ENCODE results near the gene INTS11. TPM values are rescaled to one million over a fixed set of nuclear protein-coding genes. Genes with fewer than 3 reads are reported as not detected.
"Not testable (repeated sequence)": the region's sequence is repeated elsewhere in the genome, so short reads cannot be mapped to it uniquely, and the experiment has no call there.

Gene INTS11
- total RNA-seq, 1 experiment from 2014 or later, result 95.7 TPM

DNA sequence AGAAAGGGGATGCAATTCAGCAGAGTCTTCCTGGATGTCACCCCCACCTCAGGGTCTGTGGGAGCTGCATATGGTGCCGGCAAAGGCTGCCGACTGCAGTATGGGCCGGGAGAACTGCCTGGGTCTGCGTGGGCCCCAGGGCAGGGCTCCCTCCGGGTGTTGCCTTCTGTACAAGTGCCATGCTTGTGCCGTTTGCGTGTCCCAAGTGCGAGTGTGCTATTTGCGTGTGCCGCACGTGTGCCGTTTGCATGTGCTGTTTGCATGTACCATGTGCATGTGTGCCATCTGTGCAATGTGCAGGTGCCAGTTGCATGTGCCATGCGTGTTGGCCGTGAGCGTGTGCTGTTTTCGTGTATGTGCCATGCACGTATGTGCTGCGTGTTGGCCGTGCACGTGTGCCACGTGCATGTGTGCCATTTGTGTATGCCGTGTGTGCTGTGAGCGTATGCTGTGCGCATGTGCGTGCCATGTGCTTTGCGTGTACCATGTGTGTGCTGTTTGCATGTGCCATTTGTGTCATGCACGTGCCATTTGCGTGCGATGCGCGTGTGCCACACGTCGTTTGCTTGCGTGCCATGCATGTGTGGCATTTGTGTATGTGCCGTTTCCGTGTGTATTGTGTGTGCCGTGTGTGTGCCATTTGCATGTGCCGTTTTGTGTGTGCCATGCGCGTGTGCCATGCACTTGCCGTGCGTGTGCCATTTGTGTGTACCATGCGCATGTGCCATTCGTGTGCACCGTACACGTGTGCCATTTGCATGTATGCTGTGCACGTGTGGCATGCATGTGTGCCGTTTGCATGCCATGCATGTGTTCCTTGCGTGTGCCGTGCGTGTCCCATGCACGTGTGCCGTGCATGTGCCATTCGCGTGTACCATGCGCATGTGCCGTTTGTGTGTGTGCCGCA, 5.1 kb upstream of the INTS11 start:
- DNase-seq (ENCODE audit: low read depth), result no peak

DNA sequence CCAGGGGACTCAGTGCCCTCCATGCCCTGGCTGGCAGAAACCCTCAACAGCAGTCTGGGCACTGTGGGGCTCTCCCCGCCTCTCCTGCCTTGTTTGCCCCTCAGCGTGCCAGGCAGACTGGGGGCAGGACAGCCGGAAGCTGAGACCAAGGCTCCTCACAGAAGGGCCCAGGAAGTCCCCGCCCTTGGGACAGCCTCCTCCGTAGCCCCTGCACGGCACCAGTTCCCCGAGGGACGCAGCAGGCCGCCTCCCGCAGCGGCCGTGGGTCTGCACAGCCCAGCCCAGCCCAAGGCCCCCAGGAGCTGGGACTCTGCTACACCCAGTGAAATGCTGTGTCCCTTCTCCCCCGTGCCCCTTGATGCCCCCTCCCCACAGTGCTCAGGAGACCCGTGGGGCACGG, 3.8 kb upstream of the INTS11 start:
- DNase-seq (ENCODE audit: low read depth), result no peak

DNA sequence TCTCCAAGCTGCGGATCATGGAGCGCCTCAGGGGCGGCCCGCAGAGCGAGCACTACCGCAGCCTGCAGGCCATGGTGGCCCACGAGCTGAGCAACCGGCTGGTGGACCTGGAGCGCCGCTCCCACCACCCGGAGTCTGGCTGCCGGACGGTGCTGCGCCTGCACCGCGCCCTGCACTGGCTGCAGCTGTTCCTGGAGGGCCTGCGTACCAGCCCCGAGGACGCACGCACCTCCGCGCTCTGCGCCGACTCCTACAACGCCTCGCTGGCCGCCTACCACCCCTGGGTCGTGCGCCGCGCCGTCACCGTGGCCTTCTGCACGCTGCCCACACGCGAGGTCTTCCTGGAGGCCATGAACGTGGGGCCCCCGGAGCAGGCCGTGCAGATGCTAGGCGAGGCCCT, 2.8 kb upstream of the INTS11 start:
- DNase-seq (ENCODE audit: low read depth), result no peak

- DNase-seq (ENCODE audit: low read depth), result no peak
These were observed 1.7 kb upstream of the INTS11 start for GRCh38 chr1:1326075-1326605.

- no peak for DNase-seq (ENCODE audit: low read depth)
These were observed 1.0 kb upstream of the INTS11 start for GRCh38 chr1:1325288-1326074.

- DNase-seq (ENCODE audit: low read depth), result no peak
These were observed 356 bp downstream of the INTS11 start for GRCh38 chr1:1324084-1324523.

GRCh38 chr1:1322952-1323351, 1.5 kb downstream of the INTS11 start:
- no peak for DNase-seq (ENCODE audit: low read depth)

DNA sequence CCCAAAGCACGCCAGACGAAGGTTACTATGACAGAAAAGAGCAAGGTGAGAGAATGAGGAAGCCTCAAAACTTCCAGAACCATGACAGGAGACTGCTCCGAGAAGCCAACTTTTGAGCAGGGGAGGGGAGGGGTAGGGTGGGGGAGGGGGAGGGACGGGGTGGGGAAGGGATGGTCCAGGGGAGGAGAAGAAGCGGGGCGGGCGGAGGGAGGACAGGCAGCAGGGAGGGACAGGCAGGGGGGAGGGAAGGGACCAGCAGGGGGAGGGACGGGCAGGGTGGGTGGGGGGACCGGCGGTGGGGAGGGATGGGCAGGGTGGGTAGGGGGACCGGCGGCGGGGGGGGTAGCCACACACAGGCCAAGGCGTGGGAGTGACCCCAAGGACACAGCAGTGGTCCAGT, 2.0 kb downstream of the INTS11 start:
- DNase-seq (ENCODE audit: low read depth), result no peak

GRCh38 chr1:1321477-1321876, 3.0 kb downstream of the INTS11 start:
- DNase-seq (ENCODE audit: low read depth), result no peak

DNA sequence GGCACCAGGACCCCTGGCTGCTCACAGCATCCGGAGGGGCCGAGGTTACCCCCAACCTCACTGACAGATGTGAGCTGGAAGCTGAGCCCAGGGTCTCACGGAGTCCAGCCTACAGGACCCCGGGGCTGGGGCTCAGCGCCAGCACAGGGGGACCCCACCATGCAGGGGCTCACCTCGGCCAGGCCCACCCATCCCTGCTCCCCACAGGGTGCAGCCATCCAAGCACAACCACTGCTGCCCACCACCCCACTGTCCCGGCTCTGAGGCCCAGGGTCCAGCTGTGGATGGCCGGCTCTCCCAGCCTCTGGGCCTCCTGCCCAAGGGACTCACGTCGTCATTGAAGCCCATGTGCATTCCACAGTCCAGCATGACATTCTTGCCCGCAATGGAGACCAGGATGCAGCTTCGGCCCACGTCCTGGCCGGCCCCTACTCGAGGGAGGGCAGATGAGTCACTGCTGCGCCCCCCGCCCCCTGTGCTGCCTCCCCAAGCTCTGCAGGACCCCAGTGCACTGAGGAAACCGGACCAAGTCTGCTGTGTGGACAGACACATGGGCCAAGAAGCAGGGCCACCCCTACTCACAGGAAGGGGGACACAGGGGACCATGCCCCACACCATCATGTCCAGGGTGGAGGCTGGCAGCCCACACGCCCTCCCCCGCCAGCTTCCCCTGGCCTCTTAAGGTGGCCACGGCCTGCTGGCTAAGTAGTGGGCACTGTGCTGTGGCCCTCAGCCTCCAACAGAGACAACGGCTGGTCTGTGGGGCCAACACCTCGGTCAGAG, 3.6 kb downstream of the INTS11 start:
- no peak for DNase-seq (ENCODE audit: low read depth)

DNA sequence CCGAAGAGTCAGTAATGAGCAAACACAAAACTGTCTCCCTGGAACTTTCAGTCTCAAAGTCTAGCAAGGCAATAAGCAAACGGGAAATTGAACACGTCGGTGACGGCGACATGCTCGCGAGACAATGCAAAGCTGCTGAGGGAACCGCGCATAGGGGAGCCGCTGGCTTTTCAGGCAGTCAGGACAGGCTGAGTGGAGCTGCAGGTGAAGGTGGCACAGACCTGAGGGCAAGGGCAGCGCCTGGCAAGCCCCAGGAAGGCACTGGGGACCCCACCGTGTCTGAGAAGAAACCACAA, 4.9 kb downstream of the INTS11 start:
- no peak for DNase-seq (ENCODE audit: low read depth)

- DNase-seq (ENCODE audit: low read depth), result no peak
These were observed 5.4 kb downstream of the INTS11 start for GRCh38 chr1:1318777-1319645.

DNA sequence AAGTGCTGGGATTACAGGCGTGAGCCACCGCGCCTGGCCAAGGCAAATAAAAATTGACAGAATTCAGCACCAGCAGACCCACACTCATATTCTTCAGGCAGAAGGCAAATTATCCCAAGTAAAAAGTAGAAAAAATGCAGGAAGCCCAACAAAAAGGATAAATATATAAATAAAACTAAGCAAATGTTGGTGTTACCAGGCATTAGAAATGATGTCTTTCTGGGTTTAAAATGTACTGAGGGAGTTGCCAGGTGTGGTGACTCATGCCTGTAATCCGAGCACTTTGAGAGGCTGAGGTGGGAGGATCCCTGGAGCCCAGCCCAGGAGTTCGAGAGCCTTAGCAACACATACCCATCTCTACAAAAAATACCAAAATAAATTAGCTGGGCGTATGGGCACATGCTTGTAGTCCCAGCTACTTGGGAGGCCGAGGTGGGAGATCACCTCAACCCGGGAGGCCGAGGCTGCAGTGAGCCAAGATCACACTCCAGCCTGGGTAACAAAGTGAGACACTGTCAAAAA, 6.3 kb downstream of the INTS11 start:
- DNase-seq (ENCODE audit: low read depth), result peak; percentile 95

- DNase-seq (ENCODE audit: low read depth), result no peak
These were observed 7.0 kb downstream of the INTS11 start for GRCh38 chr1:1317420-1317819.

GRCh38 chr1:1316199-1316598, 8.3 kb downstream of the INTS11 start:
- DNase-seq (ENCODE audit: low read depth), result not testable (repeated sequence)

DNA sequence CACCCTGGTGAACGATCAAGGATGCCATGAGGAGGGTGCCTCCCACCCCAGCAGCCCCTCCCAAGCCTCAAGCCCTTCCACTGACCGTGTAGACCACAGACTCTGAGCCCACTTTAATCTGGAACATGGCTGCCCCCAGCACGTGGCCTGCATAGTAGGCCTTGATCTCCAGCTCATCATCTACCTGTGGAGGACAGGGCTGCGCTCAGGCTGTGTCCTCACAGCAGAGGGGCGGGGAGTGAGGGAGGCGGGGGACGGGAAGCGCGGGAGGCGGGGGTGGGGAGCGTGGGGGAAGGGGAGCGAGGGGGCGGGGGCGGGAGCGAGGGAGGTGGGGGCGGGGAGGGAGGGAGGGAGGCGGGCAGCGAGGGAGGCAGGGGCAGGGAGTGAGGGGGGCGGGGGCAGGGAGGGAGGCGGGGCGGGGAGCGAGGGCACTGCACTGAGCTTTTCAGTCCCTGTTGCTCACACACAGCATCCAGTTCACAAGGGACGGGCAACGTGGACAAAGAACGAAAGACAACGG, 9.0 kb downstream of the INTS11 start:
- DNase-seq (ENCODE audit: low read depth), result no peak

DNA sequence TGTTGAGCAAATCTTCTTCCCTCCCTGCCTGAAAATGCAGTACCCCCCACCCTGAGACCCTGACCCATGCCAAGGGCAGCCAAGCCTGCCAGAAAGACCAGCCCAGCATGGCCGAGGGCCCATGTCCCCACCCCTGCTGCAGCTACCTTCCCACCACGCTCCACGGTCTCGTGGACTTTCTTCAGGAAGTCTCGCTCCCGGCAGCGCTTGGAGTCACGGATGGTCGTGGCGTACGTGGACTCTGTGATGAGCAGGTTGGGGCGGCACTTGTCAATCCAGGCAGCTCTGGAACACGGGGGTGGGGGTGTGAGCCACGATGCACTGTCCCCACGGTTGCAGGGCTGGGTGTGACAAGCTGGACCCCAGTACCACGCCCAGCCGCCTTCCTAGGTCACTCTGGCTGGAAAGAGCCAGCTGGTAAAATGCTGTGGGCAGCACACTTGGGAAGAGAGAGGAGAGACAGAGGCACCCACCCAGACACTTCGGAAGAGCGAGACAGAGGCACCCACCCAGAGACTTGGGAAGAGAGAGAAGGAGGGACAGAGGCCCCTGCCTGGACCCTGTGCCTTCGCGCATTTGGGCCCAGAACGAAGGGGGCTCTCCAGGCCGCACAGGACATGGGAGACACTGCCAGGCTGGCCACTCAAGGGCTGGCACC, 9.7 kb downstream of the INTS11 start:
- DNase-seq (ENCODE audit: low read depth), result no peak

GRCh38 chr1:1314237-1314586, 10.2 kb downstream of the INTS11 start:
- no peak for DNase-seq (ENCODE audit: low read depth)

- DNase-seq (ENCODE audit: low read depth), result no peak
These were observed 10.8 kb downstream of the INTS11 start for GRCh38 chr1:1313500-1314236.
